HepG2 (cell line): Measurements from ENCODE around the gene CARD9. TPM values are rescaled to one million over a fixed set of nuclear protein-coding genes. Genes with fewer than 3 reads are reported as not detected.
A peak's percentile ranks its signal among the peaks of the same experiment; 100 is the strongest.

Experiments used
- BRD4 ChIP-seq: sonication (generic); formaldehyde crosslinking; IDR thresholded peaks from 2 replicates; pipeline ENCODE4 v1.4.0; 2020; ENCODE audit warnings: missing genetic modification reagents
- CSRNP1 ChIP-seq: sonication (generic); formaldehyde crosslinking; IDR thresholded peaks from 2 replicates; pipeline ENCODE4 v1.8.1; 2023; ENCODE audit warnings: mild to moderate bottlenecking, missing genetic modification reagents
- ELF1 ChIP-seq: sonication (generic); formaldehyde crosslinking; IDR thresholded peaks from 2 replicates; pipeline ENCODE4 v1.4.0; 2020; ENCODE audit warnings: missing genetic modification reagents
- ETS1 ChIP-seq: sonication (generic); formaldehyde crosslinking; IDR thresholded peaks from 2 replicates; pipeline ENCODE4 v1.4.0; 2020; ENCODE audit warnings: missing genetic modification reagents
- HDAC1 ChIP-seq: sonication (generic); formaldehyde crosslinking; IDR thresholded peaks from 2 replicates; pipeline ENCODE4 v1.5.1; 2020; ENCODE audit warnings: mild to moderate bottlenecking, missing genetic modification reagents
- HDAC2 ChIP-seq: sonication (generic); formaldehyde crosslinking; IDR thresholded peaks from 2 replicates; pipeline ENCODE4 v1.4.0; 2020; ENCODE audit warnings: missing genetic modification reagents
- MTA1 ChIP-seq: sonication (generic); formaldehyde crosslinking; IDR thresholded peaks from 2 replicates; pipeline ENCODE4 v1.4.0; 2020; ENCODE audit warnings: missing genetic modification reagents, mild to moderate bottlenecking, borderline replicate concordance
- NKX3-1 ChIP-seq: sonication (generic); formaldehyde crosslinking; IDR thresholded peaks from 2 replicates; pipeline ENCODE4 v1.5.0; 2020; ENCODE audit warnings: missing genetic modification reagents
- PAXIP1 ChIP-seq: sonication (generic); formaldehyde crosslinking; conservative IDR thresholded peaks from 2 replicates; pipeline ENCODE4 v1.4.0; 2020; ENCODE audit warnings: mild to moderate bottlenecking, missing genetic modification reagents, moderate library complexity
- PBX3 ChIP-seq: sonication (generic); formaldehyde crosslinking; IDR thresholded peaks from 2 replicates; pipeline ENCODE4 v1.8.1; 2023; ENCODE audit warnings: missing genetic modification reagents, inconsistent platforms, borderline replicate concordance
- SRF ChIP-seq: IDR thresholded peaks from 2 replicates; pipeline ENCODE4 v1.6.1; 2011; ENCODE audit warnings: mild to moderate bottlenecking, low read depth, low read length, moderate library complexity
- ZMYM3 ChIP-seq: sonication (generic); formaldehyde crosslinking; IDR thresholded peaks from 2 replicates; pipeline ENCODE4 v1.5.1; 2020; ENCODE audit warnings: mild to moderate bottlenecking, missing genetic modification reagents
- ZNF207 ChIP-seq: fragments of 450-650 bp; IDR thresholded peaks from 2 replicates; pipeline ENCODE4 v1.6.1; 2016; ENCODE audit warnings: antibody characterized with exemption, borderline replicate concordance
- ZNF263 ChIP-seq: sonication (generic); formaldehyde crosslinking; IDR thresholded peaks from 2 replicates; pipeline ENCODE4 v1.4.0; 2020; ENCODE audit warnings: missing genetic modification reagents
- ZNF367 ChIP-seq: sonication (generic); formaldehyde crosslinking; IDR thresholded peaks from 2 replicates; pipeline ENCODE4 v1.4.0; 2020; ENCODE audit warnings: missing genetic modification reagents, borderline replicate concordance
- ZNF878 ChIP-seq: sonication (generic); formaldehyde crosslinking; IDR thresholded peaks from 2 replicates; pipeline ENCODE4 v1.8.1; 2023; ENCODE audit warnings: mild to moderate bottlenecking, missing genetic modification reagents, moderate library complexity
- polyA plus RNA-seq, 8 experiments: library from polyadenylated mRNA; depleted of rRNA in 3 of 8; stranded (reverse) in 7 of 8; unstranded in 1 of 8; fragments of >200 nt; fragmentation: Illumina TruSeq in 4 of 8; extraction: Trizol in 4 of 8; gene quantifications; 2 replicates each; pipeline versions ENCODE4 v1.2.1 to v1.2.3, GENCODE V29; 2011 to 2016; ENCODE audit warnings: low read depth in 4 of 8, missing spikeins in 1 of 8, mixed read lengths in 1 of 8; ENCODE audit not compliant: insufficient read depth in 1 of 8
- total RNA-seq, 5 experiments: library from RNA; depleted of rRNA; stranded (reverse); fragments of >200 nt; fragmentation: Illumina TruSeq; extraction: Trizol; gene quantifications; 2 replicates each; pipeline ENCODE4 v1.2.3, GENCODE V29; 2016; ENCODE audit warnings: low read depth in 1 of 5
- TF ChIP-seq, protein P1 (sequence below): sonication (generic); formaldehyde crosslinking; IDR thresholded peaks from 2 replicates; pipeline ENCODE4 v1.4.0; 2020; ENCODE audit warnings: missing genetic modification reagents, borderline replicate concordance

The CARD9 gene
- total and polyA plus RNA-seq, 2 of the 13 experiments (the other 11 are each of a cell fraction or from before 2014, with no cell fraction given): 3.3 to 7.4 TPM

DNA sequence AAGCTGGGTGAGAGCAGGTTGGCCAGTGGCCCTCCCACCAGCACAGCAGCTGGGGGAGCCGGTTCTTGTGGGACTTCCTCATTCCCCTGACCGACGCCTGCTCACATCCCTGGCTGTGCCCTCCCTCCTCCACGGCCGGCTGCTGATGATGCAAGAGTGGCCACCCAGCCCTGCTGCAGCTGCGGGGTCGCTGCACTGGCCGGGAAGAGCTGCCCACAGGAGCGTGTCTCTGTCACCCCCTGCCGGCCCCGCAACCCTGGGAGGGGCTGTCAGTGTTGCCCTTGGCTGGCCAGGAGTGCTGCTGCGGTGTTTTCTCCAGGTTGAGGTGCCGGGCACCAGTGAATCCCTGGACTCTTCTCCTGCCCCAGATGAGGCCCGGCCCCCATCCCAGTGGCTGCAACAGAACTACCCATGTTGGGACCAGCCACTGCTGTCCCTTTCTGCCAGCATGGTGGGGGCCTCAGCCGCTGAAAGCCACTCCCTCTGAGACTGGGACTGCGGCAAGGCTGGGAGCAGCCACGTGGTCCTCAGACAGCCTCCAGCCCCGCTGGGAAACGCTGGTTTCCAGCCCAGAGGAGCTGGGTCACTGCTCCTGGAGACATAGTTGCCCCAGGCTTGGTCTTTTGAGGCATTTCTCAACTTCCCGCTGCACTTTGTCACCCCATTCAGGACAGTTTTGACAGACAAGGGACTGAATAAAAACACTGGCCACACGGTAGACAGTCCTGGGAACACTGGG lies 739 bp downstream of the CARD9 start (continued):
- TF ChIP-seq CSRNP1 (CRISPR knock-in tag): no peak
- peak; percentile 58 for TF ChIP-seq HDAC1 (CRISPR knock-in tag)
- 0 out of 2 replicates have a peak, but pooled peaks have one; percentile 36 for TF ChIP-seq ZNF367 (CRISPR knock-in tag)
- TF ChIP-seq ETS1: no peak
- TF ChIP-seq ZNF878 (CRISPR knock-in tag): no peak
- no peak for TF ChIP-seq PBX3
- no peak for TF ChIP-seq SRF
- TF ChIP-seq ZNF207: no peak
- no peak for TF ChIP-seq NKX3-1 (CRISPR knock-in tag)
- TF ChIP-seq, protein P1, sequence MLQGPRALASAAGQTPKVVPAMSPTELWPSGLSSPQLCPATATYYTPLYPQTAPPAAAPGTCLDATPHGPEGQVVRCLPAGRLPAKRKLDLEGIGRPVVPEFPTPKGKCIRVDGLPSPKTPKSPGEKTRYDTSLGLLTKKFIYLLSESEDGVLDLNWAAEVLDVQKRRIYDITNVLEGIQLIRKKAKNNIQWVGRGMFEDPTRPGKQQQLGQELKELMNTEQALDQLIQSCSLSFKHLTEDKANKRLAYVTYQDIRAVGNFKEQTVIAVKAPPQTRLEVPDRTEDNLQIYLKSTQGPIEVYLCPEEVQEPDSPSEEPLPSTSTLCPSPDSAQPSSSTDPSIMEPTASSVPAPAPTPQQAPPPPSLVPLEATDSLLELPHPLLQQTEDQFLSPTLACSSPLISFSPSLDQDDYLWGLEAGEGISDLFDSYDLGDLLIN (CRISPR knock-in tag): peak; percentile 68; the same call in 1 of the 2 replicates
- TF ChIP-seq ZMYM3 (CRISPR knock-in tag): no peak
- peak; percentile 68; the same call in 1 of the 2 replicates for TF ChIP-seq BRD4 (CRISPR knock-in tag)
- 0 out of 2 replicates have a peak, but pooled peaks have one; percentile 42 for TF ChIP-seq MTA1 (CRISPR knock-in tag)
- TF ChIP-seq PAXIP1 (CRISPR knock-in tag): 0 out of 2 replicates have a peak, but pooled peaks have one; percentile 47
- peak; percentile 84 for TF ChIP-seq ELF1
- peak; percentile 92 for TF ChIP-seq ZNF263 (CRISPR knock-in tag)
- peak; percentile 76; the same call in 1 of the 2 replicates for TF ChIP-seq HDAC2 (CRISPR knock-in tag)
